GM19193 (cell line): ENCODE data around the gene PANX1.

Experiments used
- POLR2A ChIP-seq: IDR thresholded peaks from 4 replicates; pipeline ENCODE4 v1.6.1; 2011; ENCODE audit not compliant: insufficient read depth, insufficient read length; ENCODE audit errors: extremely low read depth

Gene PANX1

GRCh38 chr11:94168882-94169281 is 40.2 kb downstream of the PANX1 start:
- TF ChIP-seq POLR2A: no peak

DNA sequence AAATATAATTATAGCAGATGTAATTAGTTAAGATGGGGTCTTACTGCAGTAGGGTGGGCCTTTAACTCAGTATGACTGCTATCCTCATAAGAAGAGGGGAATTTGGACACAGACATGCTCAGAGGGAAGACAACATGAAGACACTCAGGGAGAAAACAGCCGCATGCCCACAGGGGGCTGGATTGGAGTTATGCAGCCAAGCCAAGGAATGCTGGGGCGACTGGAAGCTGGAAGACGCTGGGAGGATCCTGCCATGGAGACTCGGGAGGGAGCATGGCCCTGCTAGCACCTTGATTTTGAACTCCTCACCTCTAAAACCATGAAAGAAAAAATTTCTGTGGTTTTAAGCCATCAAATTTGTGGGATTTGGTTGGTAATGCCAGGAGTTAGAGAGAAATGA is 40.9 kb downstream of the PANX1 start:
- no peak for TF ChIP-seq POLR2A

DNA sequence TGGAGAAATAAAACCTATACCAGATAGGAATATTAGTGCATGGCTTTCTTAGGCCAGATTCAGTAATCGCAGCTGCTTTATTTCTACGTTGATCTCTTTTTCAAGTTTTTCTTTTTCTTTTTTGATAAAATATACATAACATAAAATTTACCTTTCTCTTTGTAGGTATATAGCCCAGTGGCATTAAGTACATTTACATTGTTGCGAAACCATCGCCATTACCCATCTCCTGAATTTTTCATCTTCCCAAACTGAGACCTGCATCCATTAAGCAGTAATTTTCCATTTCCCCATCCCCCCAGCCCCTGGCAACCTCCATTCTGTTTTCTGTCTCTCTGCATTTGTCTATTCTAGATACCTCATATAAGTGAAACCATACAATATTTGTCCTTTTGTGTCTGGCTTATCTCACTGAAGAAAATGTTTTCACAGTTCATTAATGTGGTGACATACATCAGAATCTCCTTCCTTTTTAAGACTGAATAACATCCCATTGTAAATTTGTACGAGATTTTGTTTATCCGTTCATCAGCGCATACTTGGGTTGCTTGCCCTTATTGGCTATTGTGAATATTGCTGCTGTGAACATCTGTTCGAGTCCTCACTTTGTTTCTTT is 41.4 kb downstream of the PANX1 start:
- no peak for TF ChIP-seq POLR2A

DNA sequence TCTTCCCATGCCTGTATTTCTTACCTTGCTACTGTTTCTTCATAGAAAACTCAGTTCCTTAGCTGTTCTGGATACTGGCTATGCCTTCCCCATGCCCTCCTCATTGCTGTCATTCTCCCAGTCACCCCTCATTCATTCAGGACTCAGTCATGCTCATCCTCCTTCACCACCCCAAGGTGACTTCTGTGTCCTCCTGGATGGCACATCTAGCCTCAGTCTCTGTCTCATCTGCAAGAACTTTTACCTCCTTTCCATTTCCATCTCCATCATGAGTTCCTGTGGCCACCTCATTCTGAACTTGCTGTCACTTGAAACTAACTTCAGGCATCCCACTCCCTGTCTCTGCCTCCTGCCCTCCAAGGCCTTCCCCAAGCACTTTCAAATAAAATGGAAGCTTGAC is 42.3 kb downstream of the PANX1 start:
- TF ChIP-seq POLR2A: no peak

- TF ChIP-seq POLR2A: no peak
Observed at GRCh38 chr11:94171693-94172440, 43.2 kb downstream of the PANX1 start.

GRCh38 chr11:94175535-94175934 is 46.9 kb downstream of the PANX1 start:
- TF ChIP-seq POLR2A: no peak

GRCh38 chr11:94178331-94178730 is 49.7 kb downstream of the PANX1 start:
- TF ChIP-seq POLR2A: no peak

DNA sequence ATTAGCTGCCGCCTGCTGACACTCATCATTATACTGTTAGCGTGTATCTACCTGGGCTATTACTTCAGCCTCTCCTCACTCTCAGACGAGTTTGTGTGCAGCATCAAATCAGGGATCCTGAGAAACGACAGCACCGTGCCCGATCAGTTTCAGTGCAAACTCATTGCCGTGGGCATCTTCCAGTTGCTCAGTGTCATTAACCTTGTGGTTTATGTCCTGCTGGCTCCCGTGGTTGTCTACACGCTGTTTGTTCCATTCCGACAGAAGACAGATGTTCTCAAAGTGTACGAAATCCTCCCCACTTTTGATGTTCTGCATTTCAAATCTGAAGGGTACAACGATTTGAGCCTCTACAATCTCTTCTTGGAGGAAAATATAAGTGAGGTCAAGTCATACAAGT is 51.1 kb downstream of the PANX1 start:
- no peak for TF ChIP-seq POLR2A

- no peak for TF ChIP-seq POLR2A
Observed at GRCh38 chr11:94181526-94181925, 52.9 kb downstream of the PANX1 start.

DNA sequence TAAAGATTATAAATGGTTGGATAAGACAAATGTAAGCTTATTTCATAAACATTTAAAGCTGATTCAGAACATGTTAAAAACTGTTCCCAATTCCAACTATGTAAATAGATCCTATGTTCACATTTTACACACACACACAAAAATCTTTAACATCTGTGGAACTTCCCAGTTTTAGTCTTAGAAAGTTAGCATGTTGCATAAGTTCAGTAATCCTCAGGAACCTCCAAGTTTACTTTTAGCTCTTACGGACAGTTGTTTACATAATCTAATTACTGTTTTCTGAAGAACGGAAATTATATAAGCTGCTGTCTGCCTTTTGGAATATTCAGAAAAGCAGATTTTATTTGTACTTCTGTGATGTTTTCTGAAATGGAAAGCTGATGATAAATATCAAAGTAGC is 53.3 kb downstream of the PANX1 start:
- no peak for TF ChIP-seq POLR2A

DNA sequence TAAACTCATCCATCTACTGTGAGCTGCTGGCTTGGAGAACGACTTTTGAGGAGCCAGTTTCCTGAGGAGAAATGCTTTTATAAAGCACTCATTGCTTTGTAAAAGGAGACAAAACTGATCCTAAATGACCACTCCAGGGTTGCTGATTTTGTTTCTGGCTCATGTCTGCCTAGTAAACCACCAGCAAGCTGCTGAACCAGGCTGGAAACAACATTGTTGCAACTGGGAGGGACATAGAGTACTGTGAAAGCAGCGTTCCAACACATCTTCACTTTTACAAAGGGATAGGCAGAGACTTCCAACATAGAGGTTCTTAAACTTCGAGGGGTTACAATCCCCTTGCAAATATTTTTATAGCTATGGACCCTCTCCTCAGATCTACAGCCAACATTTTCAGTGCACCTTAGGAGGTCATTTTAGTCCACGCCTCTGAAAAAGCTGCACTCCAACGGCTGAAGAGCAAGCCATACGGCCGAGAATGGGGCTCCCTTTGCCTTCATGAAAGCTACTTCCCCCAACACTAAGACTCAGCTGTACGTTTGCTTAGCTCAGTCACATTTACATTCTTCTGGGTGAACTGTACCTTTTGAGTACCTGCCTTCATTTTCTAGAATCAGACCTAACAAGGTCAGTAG is 54.7 kb downstream of the PANX1 start:
- no peak for TF ChIP-seq POLR2A

- TF ChIP-seq POLR2A: no peak
Observed at GRCh38 chr11:94183886-94184264, 55.2 kb downstream of the PANX1 start.

- no peak for TF ChIP-seq POLR2A
Observed at GRCh38 chr11:94184362-94184761, 55.7 kb downstream of the PANX1 start.

DNA sequence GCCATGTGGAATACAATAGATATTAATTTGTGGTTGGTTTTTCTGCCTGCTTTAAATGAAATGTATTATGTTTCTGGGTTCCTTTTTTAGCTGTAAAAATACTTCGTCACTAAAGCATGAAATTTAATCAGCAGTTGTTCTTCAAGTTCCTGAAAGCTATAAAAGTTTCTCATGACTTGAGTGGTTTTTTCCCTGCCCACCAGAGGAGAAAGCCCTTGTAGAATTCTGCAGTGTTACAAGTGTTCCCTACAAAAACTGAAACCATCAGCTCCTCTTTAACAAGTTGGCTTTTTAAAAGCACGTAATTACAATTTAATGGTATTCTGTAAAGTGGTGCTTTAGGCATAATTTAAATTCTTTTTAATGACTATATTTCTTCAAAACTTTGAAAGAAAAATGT is 56.2 kb downstream of the PANX1 start:
- TF ChIP-seq POLR2A: no peak

DNA sequence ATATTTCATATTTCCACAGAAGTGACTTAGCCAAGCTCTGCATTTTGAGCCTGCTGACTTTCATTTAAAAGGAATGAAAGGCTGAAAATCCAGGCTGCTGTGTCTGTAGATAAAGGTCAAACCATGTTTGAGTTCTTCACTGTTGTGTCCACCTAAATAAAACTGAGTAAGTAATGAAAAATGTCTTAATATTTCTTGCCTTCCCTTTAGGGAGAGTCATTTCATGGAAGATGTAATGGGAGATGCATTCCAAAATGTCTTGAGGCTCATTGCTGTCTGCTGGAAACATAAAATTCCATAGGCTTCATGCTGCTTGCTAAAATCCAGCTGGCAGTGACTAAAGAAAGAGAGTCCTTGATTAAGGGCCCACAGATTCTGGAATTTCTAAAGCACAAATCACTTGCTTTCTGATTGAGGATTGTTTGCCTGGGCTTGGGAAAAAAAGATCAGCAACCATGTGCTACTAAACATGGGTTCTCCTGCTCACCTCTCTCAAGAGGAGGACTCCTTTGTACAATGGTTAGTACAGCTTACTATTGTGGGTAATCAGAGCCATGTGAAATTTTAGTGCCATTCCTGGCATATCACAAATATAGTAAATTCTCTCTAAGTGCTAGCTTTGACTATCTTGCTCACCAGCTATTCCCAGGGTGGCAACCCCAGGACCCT is 56.9 kb downstream of the PANX1 start:
- no peak for TF ChIP-seq POLR2A
